GM19025 (cell line): ENCODE measurements around the gene YIPF1.
"Not testable (repeated sequence)": the region's sequence is repeated elsewhere in the genome, so short reads cannot be mapped to it uniquely, and the experiment has no call there.

Experiments used
- ATAC-seq: cut with Tn5 transposase; IDR thresholded peaks from one replicate; pipeline ENCODE4 v1.9.1; 2021; ENCODE audit warnings: mild to moderate bottlenecking, low read depth, moderate library complexity; ENCODE audit not compliant: unreplicated experiment

The YIPF1 gene

GRCh38 chr1:53850082-53850673 is 39.4 kb downstream of the YIPF1 start:
- ATAC-seq, result no peak

- no peak for ATAC-seq
Observed at GRCh38 chr1:53847980-53848379, 41.6 kb downstream of the YIPF1 start.

DNA sequence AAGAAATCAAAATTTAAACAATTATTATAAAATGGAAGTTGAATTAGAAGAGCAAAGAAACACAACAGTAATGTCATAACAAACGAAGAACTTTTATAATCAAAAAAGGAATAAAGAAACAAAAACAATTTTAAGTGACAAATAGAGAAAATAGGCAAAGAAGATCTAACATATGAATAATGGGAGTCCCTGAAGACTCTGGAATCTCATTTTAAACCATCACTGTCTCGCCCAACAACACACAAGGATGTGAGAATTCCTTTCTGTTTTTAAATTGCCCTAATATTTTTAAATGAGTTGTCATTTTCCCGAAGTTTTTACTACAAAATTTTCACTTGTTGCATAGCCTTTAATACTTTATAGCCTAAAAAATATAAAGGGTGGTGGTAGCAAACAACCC is 47.2 kb downstream of the YIPF1 start:
- no peak for ATAC-seq

DNA sequence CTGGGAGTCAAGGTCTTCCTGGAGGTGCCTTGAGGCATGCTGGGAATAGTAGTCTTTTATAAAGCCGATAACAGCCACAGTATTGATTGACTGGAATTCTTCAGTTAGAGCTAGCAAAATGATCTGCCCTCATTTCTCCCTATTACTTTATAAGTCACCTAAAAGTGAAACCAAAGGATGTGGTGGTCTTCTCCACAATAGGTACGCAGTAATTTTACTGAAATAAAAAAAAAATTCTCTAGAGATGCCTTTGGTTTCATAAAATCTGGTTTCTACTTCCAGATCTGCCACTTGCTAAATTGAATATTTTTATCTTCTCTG is 51.0 kb downstream of the YIPF1 start:
- no peak for ATAC-seq

GRCh38 chr1:53837924-53838653 is 51.5 kb downstream of the YIPF1 start, which contains the start of gene NDC1:
TSS of gene NDC1 (minus strand) at chr1:53838296. CDS start at chr1:53838261, 35 bp downstream.
- peak; percentile 83 for ATAC-seq

DNA sequence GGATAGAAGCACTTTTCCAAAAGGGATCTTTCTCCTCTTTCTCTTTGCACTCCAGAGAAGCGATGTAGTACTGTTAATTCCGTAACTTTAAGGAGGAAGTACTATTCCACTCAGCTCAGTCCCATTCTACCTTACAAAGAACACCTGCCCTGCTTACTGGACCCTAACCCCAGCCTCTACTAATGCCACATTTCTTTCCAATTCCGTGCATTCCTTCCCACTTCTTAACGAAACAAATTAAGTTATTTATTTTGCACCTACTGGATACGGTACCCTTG is 52.0 kb downstream of the YIPF1 start:
- no peak for ATAC-seq

GRCh38 chr1:53835491-53835890 is 54.1 kb downstream of the YIPF1 start:
- ATAC-seq, result no peak

- no peak for ATAC-seq
Observed at GRCh38 chr1:53834776-53835175, 54.8 kb downstream of the YIPF1 start.

GRCh38 chr1:53833393-53833792 is 56.2 kb downstream of the YIPF1 start:
- no peak for ATAC-seq

DNA sequence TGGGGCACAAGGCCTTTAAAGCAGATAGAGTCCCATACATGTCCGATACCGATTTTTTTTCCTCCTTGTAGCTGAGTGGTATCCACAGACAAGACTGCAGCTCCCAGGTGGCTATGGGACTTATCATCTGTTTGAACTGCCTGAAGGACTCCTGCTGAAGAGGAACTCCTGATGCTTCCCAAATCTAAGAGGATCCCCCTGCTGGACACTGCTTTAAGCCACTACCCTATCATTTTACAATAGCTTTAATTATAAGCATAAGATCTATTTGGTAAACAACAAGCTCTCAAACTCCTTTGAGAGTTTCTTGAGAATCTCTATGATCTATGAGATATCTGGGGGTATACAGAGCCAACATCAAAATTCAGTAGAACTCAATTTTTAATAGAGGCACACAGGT is 63.2 kb downstream of the YIPF1 start:
- no peak for ATAC-seq

DNA sequence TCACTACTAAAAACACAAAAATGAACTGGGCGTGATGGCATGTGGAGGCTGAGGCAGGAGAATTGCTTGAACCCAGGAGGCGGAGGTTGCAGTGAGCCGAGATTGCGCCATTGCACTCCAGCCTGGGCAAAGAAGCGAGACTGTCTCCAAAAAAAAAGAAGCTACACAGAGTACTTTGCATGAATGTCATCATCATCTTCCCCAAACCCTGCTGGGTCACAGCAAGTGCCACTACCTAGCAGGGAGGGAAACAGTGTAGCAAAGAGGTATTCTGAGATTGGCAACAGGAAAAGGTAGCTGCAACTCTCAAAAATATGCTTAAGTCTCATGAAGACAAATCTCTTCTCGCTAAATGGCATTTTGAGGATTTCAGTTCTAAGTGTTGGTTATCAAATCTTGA is 64.3 kb downstream of the YIPF1 start:
- no peak for ATAC-seq

DNA sequence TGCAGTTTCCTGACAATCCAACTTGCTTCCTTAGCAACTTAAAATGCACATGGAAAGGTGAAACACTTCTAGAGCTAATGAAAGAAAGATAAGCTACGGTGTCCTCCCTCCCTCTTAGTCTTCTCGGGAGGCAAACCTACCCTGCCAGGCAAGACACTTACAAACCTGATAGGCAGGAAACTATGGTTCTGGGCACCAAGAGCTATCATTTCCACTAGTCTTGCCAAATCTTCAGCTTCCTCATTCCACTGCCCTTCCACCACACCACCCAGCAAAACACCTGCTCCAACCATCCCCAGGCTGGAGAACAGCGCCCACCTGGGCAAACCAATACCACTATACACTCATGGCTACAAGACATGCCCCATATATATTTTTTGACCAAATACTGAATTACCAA is 66.7 kb downstream of the YIPF1 start:
- no peak for ATAC-seq

DNA sequence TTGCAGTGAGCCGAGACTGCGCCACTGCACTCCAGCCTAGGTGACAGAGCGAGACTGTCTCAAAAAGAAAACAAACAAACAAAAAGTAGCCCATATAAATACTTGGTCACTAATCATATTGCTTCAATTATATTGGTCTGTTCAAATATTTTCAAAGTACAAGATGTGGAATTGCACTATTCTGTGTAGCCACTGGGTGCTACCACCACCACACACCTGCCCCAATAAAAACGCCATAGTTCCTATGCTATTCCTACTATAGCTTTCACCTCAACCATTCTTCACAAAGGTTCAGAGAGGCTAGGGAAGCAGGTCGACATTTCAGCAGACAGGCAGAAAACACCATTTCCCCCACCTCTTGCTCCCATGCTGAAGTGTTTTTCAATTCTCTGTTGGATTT is 68.2 kb downstream of the YIPF1 start:
- no peak for ATAC-seq

DNA sequence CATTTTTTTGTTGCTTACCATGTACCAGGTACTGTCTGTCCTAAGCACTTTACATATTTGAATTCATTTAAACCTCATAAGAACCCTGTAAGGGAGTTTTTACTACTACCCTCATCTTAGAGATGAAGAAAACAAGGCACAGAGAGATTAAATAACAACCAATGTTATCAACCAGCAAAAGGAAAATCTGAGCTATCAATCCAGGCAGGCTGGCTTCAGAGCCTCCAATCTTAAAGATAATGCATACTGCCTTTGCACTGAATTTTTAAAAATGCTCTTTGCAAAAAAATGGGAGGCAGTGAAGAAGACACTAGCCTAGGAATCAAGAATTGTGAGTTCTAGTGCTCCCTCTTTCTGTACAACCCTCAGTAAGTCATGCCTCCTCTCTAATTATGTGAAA is 70.2 kb downstream of the YIPF1 start:
- ATAC-seq, result no peak

GRCh38 chr1:53816584-53816983 is 73.0 kb downstream of the YIPF1 start:
- not testable (repeated sequence) for ATAC-seq

- ATAC-seq, result not testable (repeated sequence)
Observed at GRCh38 chr1:53815484-53815883, 74.1 kb downstream of the YIPF1 start.

GRCh38 chr1:53811414-53811851 is 78.2 kb downstream of the YIPF1 start:
- ATAC-seq, result no peak

DNA sequence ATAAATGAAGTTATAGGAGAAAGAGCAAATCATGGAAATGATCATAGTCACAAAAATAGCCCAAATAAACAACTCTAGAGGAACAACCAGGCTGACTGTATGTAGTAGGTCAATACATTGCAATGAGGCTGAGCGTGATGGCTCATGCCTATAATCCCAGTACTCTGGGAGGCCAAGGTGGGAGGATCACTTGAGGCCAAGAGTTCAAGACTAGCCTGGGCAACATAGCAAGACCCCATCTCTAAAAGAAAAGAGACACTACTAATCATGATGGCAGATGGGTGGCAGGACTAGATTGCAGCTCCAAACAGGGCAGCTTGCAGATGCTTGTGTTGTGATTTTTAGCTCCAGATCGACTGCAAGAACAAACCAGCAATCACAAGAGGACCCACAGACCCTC is 79.1 kb downstream of the YIPF1 start:
- no peak for ATAC-seq

GRCh38 chr1:53810007-53810406 is 79.6 kb downstream of the YIPF1 start:
- no peak for ATAC-seq

GRCh38 chr1:53807916-53808315 is 81.7 kb downstream of the YIPF1 start:
- ATAC-seq, result no peak

- no peak for ATAC-seq
Observed at GRCh38 chr1:53804791-53805505, 84.6 kb downstream of the YIPF1 start.

GRCh38 chr1:53804181-53804580 is 85.4 kb downstream of the YIPF1 start:
- ATAC-seq, result no peak
